IMR-90 (cell line): ENCODE results near the gene TNK2. TPM values are rescaled to one million over a fixed set of nuclear protein-coding genes. Genes with fewer than 3 reads are reported as not detected.

Experiments
- POLR2A ChIP-seq: IDR thresholded peaks from 2 replicates; pipeline ENCODE4 v1.6.1; 2012; ENCODE audit warnings: mild to moderate bottlenecking, low read depth, low read length
- RFX5 ChIP-seq: IDR thresholded peaks from 2 replicates; pipeline ENCODE4 v1.8.0; 2012; ENCODE audit warnings: low read depth, mild to moderate bottlenecking, low read length, moderate library complexity
- SMC3 ChIP-seq: fragments of 150-350 bp; IDR thresholded peaks from 2 replicates; pipeline ENCODE4 v1.6.1; 2016; ENCODE audit warnings: low read depth, mild to moderate bottlenecking, antibody characterized with exemption, low read length, moderate library complexity
- polyA plus RNA-seq, 3 experiments: library from polyadenylated mRNA; depleted of rRNA; stranded (reverse); fragments of >200 nt; gene quantifications; 2 replicates each; pipeline ENCODE4 v1.2.3, GENCODE V29; 2012; ENCODE audit warnings: low replicate concordance in 1 of 3
- total RNA-seq: library from RNA; depleted of rRNA; stranded (reverse); fragments of >200 nt; gene quantifications from 2 replicates; pipeline ENCODE4 v1.2.3, GENCODE V29; 2012

The TNK2 gene
- total and polyA plus RNA-seq, 2 of the 4 experiments (the other 2 are of a cell fraction) = 2.2 to 13.8 TPM

DNA sequence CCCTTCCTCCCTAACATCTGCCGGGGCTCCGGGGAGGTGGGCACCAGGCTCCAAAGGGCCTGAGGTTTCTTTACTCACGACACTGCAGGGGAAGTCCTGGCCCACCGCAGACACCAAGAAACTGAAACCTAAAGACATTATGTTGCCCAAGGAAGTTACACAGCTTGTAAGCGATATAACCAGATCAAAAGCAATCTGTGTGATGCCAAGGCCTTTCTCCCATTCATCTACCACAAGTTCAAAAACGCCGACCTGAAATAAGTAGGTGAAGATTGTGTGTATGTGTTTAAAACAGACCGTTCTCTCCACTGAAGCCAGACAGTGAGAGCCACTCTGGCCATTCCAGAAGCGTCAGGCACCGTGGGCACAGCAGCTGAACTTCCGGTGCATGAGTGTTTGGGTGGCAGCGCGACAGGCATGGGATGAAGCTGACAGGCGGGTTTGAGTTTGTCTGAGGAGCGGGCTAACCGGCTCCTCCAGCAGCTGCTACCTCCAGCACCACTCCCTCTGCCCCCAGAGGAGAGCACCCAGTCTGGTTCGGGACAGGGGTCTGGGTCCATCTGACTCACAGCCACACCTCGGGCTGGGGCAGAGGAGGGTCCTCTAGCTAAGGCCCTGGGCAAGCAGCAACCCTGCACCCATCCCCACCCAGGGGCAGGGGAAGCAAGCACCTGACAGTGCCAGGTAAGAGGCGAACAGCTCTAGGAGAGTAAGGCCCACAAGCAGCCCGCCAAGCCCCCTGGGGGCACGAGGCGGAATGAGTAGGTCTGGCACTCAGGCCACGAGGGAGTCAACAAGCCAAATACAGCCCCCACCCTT is 1.3 kb downstream of the TNK2 start (continued):
- no peak for TF ChIP-seq SMC3
- TF ChIP-seq RFX5 = no peak
- TF ChIP-seq POLR2A = no peak
